ENCODE measurements around the gene HOOK1. TPM values are rescaled to one million over a fixed set of nuclear protein-coding genes. Genes with fewer than 3 reads are reported as not detected.

Gene HOOK1
- total RNA-seq, 1 experiment from 2014 or later = 42.0 TPM

DNA sequence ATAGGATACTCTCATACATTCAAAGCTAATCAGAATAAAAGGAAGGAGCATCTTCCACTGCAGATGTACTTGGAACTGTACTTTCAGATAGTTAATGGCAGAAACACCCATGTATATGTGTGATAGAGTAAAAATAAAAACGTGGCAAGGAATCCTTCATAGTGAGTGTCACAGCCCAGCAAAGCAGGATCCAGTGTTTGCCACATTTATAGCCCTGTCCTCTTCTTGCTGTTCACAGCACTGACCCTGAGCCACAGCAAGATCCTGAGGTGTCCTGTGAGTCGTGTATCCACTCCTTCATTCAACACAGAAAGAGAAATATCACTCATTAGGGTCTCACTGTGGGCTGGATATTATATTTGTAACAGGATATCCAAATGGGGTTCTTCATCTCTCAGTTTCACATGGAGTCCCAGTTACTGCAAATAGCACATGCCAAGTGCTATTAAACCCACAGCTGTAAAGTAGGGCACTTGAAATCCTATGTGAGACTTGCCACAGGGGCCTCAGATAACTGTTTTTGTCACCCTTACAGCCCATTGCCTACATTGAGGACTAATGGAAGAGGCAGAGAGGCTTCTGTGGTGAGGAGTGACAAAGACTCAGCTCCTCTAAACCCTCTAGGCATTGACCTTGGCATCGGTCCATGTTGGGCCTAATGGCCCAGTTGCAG, 70.5 kb downstream of the HOOK1 start:
- H2BK20ac ChIP-seq (ENCODE audit: low read depth, low read length, poor library complexity, severe bottlenecking) = no peak overlapping the region
- H4K8ac ChIP-seq (replicated peaks; ENCODE audit: insufficient read length, low read depth, low read length) = no peak overlapping the region
- H3K4me1 ChIP-seq (ENCODE audit: insufficient read depth, low read length) = no peaks in the 10 kb centered on the region
- H3K9me3 Mint-ChIP-seq = peaks cover 26 to 31% of the 10 kb centered on the region in 2 experiments
- DNase-seq = no peak
- H3K4me2 ChIP-seq (ENCODE audit: insufficient read depth, insufficient read length, low read length) = no peak overlapping the region
- no peaks in the 10 kb centered on the region for H3K79me2 ChIP-seq (ENCODE audit: insufficient read depth, low read length)
- no peak overlapping the region for H3K9ac ChIP-seq (ENCODE audit: extremely low read depth, insufficient read length, low read length)
- H3K27me3 ChIP-seq (ENCODE audit: insufficient read depth, low read length) = no peaks in the 10 kb centered on the region
- WGBS (ENCODE audit: extremely low coverage, insufficient read length, low lambda C conversion rate) = no CpG with 5 or more reads among the region's 3 CpGs
- no peak overlapping the region for H4K91ac ChIP-seq (ENCODE audit: insufficient read length, low read depth, low read length)
- H3K9me3 ChIP-seq (ENCODE audit: control insufficient read depth, low read depth, low read length) = no peaks in the 10 kb centered on the region
- no peak overlapping the region for H2BK15ac ChIP-seq (ENCODE audit: low read depth, low read length)
- H3K56ac ChIP-seq (ENCODE audit: insufficient read length, low read depth, low read length) = no peak overlapping the region
- no peak overlapping the region for H2BK5ac ChIP-seq (ENCODE audit: insufficient read length, low read length)
- H2AK5ac ChIP-seq (ENCODE audit: insufficient read length, low read length) = no peak overlapping the region
- H3K36me3 Mint-ChIP-seq (ENCODE audit: insufficient read depth in 1 of 3, low read depth in 3 of 3) = peaks cover 3 to 21% (median 20%) of the 10 kb centered on the region in 3 experiments
- H2BK120ac ChIP-seq (ENCODE audit: low read depth, low read length, poor library complexity, severe bottlenecking) = no peak overlapping the region
- TF ChIP-seq, protein P1, sequence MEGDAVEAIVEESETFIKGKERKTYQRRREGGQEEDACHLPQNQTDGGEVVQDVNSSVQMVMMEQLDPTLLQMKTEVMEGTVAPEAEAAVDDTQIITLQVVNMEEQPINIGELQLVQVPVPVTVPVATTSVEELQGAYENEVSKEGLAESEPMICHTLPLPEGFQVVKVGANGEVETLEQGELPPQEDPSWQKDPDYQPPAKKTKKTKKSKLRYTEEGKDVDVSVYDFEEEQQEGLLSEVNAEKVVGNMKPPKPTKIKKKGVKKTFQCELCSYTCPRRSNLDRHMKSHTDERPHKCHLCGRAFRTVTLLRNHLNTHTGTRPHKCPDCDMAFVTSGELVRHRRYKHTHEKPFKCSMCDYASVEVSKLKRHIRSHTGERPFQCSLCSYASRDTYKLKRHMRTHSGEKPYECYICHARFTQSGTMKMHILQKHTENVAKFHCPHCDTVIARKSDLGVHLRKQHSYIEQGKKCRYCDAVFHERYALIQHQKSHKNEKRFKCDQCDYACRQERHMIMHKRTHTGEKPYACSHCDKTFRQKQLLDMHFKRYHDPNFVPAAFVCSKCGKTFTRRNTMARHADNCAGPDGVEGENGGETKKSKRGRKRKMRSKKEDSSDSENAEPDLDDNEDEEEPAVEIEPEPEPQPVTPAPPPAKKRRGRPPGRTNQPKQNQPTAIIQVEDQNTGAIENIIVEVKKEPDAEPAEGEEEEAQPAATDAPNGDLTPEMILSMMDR (conservative IDR thresholded peaks at IDR 0.05) = no peak
- no peak overlapping the region for H3K18ac ChIP-seq (ENCODE audit: insufficient read length, low read depth, low read length)
- H3K27me3 Mint-ChIP-seq (ENCODE audit: low read depth) = no peaks in the 10 kb centered on the region; the same call in 1 of the 2 replicates
- H4K5ac ChIP-seq (ENCODE audit: insufficient read length, low read depth, low read length) = no peak overlapping the region
- H3K23me2 ChIP-seq (ENCODE audit: insufficient read length, low read depth, low read length, poor library complexity, severe bottlenecking) = no peaks in the 10 kb centered on the region
- H3K4me3 Mint-ChIP-seq = no peak overlapping the region
- H3K14ac ChIP-seq (ENCODE audit: insufficient read depth, low read length) = no peak overlapping the region
- H3K27ac ChIP-seq (ENCODE audit: insufficient read length, low read depth, low read length) = no peak overlapping the region
- no peak overlapping the region for H3T11ph ChIP-seq (ENCODE audit: low read length)
- no peak overlapping the region for H2BK12ac ChIP-seq (ENCODE audit: insufficient read length, low read depth, low read length)
- H3K23ac ChIP-seq (ENCODE audit: insufficient read length, low read depth, low read length) = no peak overlapping the region
- H3K4me1 Mint-ChIP-seq = no peaks in the 10 kb centered on the region
- H3K79me1 ChIP-seq (ENCODE audit: insufficient read depth, low read depth, low read length, poor library complexity, severe bottlenecking) = no peaks in the 10 kb centered on the region
- no peaks in the 10 kb centered on the region for H4K20me1 ChIP-seq (ENCODE audit: control insufficient read depth, insufficient read depth, insufficient read length)
- H2AFZ ChIP-seq (ENCODE audit: low read length) = no peak overlapping the region
- H3K27ac Mint-ChIP-seq = no peak overlapping the region
- no peak overlapping the region for H3K4ac ChIP-seq (ENCODE audit: low read depth, low read length)

All from H9 (cell line).